Esophagus muscularis mucosa (tissue), 4 donors: ENCODE measurements around the gene B4GALT6. TPM values are rescaled to one million over a fixed set of nuclear protein-coding genes. Genes with fewer than 3 reads are reported as not detected.

ENCODE experiments used
- DNase-seq: peaks from one replicate; pipeline ENCODE4 v3.0.0-alpha.2; 2017; ENCODE audit errors: extremely low spot score
- H3K27ac ChIP-seq, 4 donors: fragments of 200-600 bp; sonication (generic); replicated peaks in 1 of 4; 1 replicate in 3 of 4; 2 replicates in 1 of 4; pipeline ENCODE4 v1.5.1; 2016 to 2019; ENCODE audit warnings: mild to moderate bottlenecking in 1 of 4
- H3K27me3 ChIP-seq, 4 donors: fragments of 200-600 bp; sonication (generic); one replicate each; pipeline versions ENCODE4 v1.5.1 to v1.6.0; 2016 to 2019
- H3K36me3 ChIP-seq, 4 donors: fragments of 200-600 bp; sonication (generic); one replicate each; pipeline ENCODE4 v1.5.1; 2016 to 2019
- H3K4me1 ChIP-seq, 4 donors: fragments of 200-600 bp; sonication (generic); one replicate each; pipeline ENCODE4 v1.5.1; 2016 to 2019
- H3K4me3 ChIP-seq, 4 donors: fragments of 200-600 bp; sonication (generic); 1 replicate in 2 of 4; 2 replicates in 2 of 4; pipeline ENCODE4 v1.5.1; 2016 to 2019; ENCODE audit warnings: mild to moderate bottlenecking in 4 of 4, moderate library complexity in 1 of 4
- H3K9me3 ChIP-seq, 4 donors: fragments of 200-600 bp; sonication (generic); 1 replicate in 3 of 4; 2 replicates in 1 of 4; pipeline ENCODE4 v1.5.1; 2016 to 2019
- CTCF ChIP-seq, 3 experiments: fragments of 200-600 bp in 2 of 3; fragments of 450-650 bp in 1 of 3; sonication (generic) in 2 of 3; IDR thresholded peaks; one replicate each; pipeline ENCODE4 v1.5.1; 2017 to 2019; ENCODE audit warnings: antibody characterized with exemption in 3 of 3, mild to moderate bottlenecking in 2 of 3, moderate library complexity in 1 of 3
- EP300 ChIP-seq: sonication (generic); formaldehyde crosslinking; IDR thresholded peaks from one replicate; pipeline ENCODE4 v1.6.1; 2017; ENCODE audit warnings: antibody characterized with exemption
- POLR2A ChIP-seq: fragments of 450-650 bp; IDR thresholded peaks from one replicate; pipeline ENCODE4 v1.6.1; 2017; ENCODE audit warnings: antibody characterized with exemption, moderate library complexity, mild to moderate bottlenecking, low read depth
- POLR2AphosphoS5 ChIP-seq, 2 donors: sonication (generic); formaldehyde crosslinking; IDR thresholded peaks; one replicate each; pipeline ENCODE4 v1.6.1; 2017; ENCODE audit warnings: antibody characterized with exemption in 2 of 2
- WGBS: methylation state at CpG from one replicate; pipeline ENCODE4 v1.1.5; 2018; 5-methylcytosine and 5-hydroxymethylcytosine counted together
- intact Hi-C: fragments of 100-400 bp; cut with DNase I; formaldehyde crosslinking; loops from one replicate; pipeline ENCODE4 v1.15.1; 2023
- total RNA-seq, 4 donors: library from RNA; depleted of rRNA; stranded (reverse); fragments of >200 nt; gene quantifications; one replicate each; pipeline versions ENCODE4 v1.1.0 to v1.2.1, GENCODE V29; 2016

Gene B4GALT6
- total RNA-seq, 4 donors from 2014 or later = 4.5 to 12.0 (median 8.0) TPM

- no peak overlapping the region for H3K27ac ChIP-seq
- TF ChIP-seq EP300 (no peak), POLR2A (no peak), POLR2AphosphoS5 (IDR thresholded peaks at IDR 0.05) (no peak), CTCF (IDR thresholded peaks at IDR 0.05) (no peak)
- 85% methylated on average over 3 of the region's 3 CpGs for WGBS
- H3K27me3 ChIP-seq = no peaks in the 10 kb centered on the region
- no peak overlapping the region for H3K4me3 ChIP-seq
- H3K4me1 ChIP-seq = no peaks in the 10 kb centered on the region
- H3K9me3 ChIP-seq = peaks cover 0 to 6% (median 0%) of the 10 kb centered on the region in 4 donors
- intact Hi-C loops = no loop called here
- H3K36me3 ChIP-seq = no peaks in the 10 kb centered on the region
- DNase-seq = no peak
Observed at GRCh38 chr18:31702449-31702848, 18.1 kb upstream of the B4GALT6 start.

- intact Hi-C loops = no loop called here
- TF ChIP-seq POLR2AphosphoS5 (IDR thresholded peaks at IDR 0.05) (no peak), CTCF (IDR thresholded peaks at IDR 0.05) (no peak), EP300 (no peak)
- Histone ChIP-seq H3K9me3 (peaks cover 0 to 6% (median 0%) of the 10 kb centered on the region in 4 donors), H3K4me1 (no peaks in the 10 kb centered on the region), H3K27me3 (no peaks in the 10 kb centered on the region), H3K4me3 (no peak overlapping the region), H3K36me3 (no peaks in the 10 kb centered on the region), H3K27ac (no peak overlapping the region)
- no peak for DNase-seq
- WGBS = 58% methylated on average over 1 of the region's 1 CpG
Observed at GRCh38 chr18:31701744-31702143, 17.4 kb upstream of the B4GALT6 start.

DNA sequence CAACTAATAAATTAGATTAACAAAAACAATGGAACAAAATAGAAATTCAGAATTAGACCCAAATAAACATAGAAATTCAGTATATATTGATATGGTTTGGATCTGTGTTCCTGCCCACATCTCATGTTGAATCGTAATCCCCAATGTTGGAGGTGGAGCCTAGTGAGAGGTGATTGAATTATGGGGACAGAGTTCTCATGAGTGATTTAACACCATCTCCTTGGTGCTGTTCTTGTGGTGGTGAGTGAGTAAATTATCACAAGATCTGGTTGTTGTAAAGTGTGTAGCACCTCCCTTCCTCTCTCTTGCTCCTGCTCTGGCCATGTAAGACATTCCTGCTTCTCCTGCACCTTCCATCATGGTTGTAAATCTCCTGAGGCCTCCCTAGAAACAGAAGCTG is 16.6 kb upstream of the B4GALT6 start:
- Histone ChIP-seq H3K4me3 (no peak overlapping the region), H3K27ac (no peak overlapping the region), H3K4me1 (no peaks in the 10 kb centered on the region), H3K9me3 (peaks cover 0 to 6% (median 0%) of the 10 kb centered on the region in 4 donors), H3K27me3 (no peaks in the 10 kb centered on the region), H3K36me3 (no peaks in the 10 kb centered on the region)
- TF ChIP-seq POLR2A (no peak), EP300 (no peak), CTCF (IDR thresholded peaks at IDR 0.05) (no peak)
- intact Hi-C loops = no loop called here
- WGBS = 89% methylated on average over 1 of the region's 1 CpG
- no peak for DNase-seq

- no peak for DNase-seq
- H3K27me3 ChIP-seq = no peaks in the 10 kb centered on the region
- no peaks in the 10 kb centered on the region for H3K36me3 ChIP-seq
- intact Hi-C loops = no loop called here
- no peak overlapping the region for H3K4me3 ChIP-seq
- H3K9me3 ChIP-seq = peaks cover 0 to 6% (median 0%) of the 10 kb centered on the region in 4 donors
- no peak overlapping the region for H3K27ac ChIP-seq
- 75% methylated on average over 6 of the region's 6 CpGs for WGBS
- no peaks in the 10 kb centered on the region for H3K4me1 ChIP-seq
- TF ChIP-seq POLR2AphosphoS5 (IDR thresholded peaks at IDR 0.05) (no peak), CTCF (IDR thresholded peaks at IDR 0.05) (no peak), EP300 (no peak), POLR2A (no peak)
Observed at GRCh38 chr18:31697351-31698298, 13.2 kb upstream of the B4GALT6 start.
